Measurements from ENCODE around the gene PCNX2.

The PCNX2 gene

DNA sequence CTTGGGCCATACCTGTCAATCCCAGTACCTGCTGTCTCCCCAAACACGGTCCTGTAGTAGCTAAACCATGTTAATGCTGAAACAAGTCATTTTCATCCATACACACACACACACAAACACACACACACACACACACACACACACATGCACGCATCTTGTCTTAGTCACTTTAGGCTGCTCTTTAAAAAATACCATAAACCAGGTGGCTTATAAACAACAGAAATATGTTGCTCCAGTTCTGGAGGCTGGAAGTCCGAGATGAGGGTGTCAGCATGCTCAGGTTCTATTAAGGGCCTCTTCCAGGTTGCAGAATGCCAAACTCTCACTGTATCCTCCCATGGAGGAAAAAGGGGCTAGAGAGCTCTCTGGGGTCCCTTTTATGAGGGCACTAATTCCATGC, 215.2 kb downstream of the PCNX2 start:
- TF ChIP-seq, protein P1, sequence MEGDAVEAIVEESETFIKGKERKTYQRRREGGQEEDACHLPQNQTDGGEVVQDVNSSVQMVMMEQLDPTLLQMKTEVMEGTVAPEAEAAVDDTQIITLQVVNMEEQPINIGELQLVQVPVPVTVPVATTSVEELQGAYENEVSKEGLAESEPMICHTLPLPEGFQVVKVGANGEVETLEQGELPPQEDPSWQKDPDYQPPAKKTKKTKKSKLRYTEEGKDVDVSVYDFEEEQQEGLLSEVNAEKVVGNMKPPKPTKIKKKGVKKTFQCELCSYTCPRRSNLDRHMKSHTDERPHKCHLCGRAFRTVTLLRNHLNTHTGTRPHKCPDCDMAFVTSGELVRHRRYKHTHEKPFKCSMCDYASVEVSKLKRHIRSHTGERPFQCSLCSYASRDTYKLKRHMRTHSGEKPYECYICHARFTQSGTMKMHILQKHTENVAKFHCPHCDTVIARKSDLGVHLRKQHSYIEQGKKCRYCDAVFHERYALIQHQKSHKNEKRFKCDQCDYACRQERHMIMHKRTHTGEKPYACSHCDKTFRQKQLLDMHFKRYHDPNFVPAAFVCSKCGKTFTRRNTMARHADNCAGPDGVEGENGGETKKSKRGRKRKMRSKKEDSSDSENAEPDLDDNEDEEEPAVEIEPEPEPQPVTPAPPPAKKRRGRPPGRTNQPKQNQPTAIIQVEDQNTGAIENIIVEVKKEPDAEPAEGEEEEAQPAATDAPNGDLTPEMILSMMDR (IDR thresholded peaks at IDR 0.05): no peak

DNA sequence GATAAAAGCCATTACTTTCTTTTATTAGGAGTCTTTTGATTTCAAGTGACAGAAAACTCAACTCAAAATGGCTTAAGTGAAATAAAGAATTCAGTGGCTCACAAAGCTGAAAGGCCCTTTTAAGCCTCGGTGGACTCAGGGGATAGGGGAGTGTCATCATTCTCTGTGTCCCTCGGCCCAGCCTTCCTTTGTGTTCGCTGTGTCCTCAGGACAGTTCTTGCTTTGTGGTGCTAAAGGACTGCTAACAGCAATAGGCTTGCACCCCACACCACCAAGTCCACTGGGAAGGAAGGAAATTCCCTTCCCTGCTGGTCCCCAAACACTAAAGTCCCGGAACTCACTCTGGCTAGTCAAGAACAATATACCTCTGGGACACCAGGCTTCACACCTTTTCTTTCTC, 216.0 kb downstream of the PCNX2 start:
- TF ChIP-seq, protein P1 (IDR thresholded peaks at IDR 0.05): no peak

DNA sequence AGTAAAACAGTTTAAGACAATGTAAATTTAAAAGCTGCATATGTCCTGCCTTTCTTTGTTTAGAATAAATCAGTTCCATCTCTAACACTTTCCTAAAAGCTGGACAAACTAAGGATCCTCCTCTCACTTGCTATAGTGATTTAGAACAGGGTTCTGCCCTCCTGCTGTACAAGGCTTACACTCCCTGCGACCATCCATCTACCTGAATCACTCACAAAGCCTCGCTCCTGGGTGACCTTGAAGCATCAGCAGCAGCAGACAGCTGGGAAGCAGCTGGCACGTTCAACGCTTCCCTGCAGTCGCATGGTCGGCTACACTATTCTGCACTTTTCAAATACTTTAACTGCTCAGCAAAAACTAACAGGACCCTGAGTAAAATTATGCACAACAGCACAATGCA, 217.1 kb downstream of the PCNX2 start:
- TF ChIP-seq, protein P1 (IDR thresholded peaks at IDR 0.05): no peak

DNA sequence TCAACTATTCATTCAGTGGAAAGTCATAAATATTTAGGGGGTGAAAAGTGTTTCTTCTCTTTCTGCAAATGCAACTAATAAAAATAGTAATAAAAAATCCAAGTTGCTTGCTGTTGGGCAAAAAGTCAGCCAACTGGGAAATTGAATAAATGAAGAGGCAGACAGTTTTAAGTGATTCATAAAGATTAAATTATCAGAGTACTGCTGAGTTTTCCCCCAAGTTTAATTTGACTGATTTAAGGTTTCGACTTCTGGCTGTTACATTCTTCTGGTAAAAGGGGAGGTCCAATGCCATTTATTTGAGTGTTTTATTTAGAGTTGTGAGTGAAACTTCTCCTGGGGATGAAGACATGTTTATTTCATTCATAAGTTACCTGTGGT, 219.6 kb downstream of the PCNX2 start:
- TF ChIP-seq, protein P1 (IDR thresholded peaks at IDR 0.05): no peak

DNA sequence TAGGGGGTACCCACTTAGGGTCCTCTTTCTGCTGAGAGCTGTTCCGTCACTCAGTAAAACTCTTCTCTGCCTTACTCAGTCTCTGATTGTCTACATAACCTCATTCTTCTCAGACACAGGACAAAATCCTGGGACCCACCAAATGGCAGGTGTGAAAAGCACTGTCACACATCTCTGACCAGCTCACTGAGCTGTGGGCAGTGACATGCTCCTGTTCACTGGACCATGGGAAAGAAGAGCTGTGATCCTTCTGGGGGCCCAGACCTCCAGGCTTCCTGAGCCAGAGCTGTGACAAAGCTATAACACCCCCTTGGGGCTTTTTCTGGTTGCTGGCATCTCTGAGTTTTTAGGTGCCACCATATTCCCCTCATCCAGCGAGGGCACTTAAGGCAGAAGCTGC, 229.4 kb downstream of the PCNX2 start:
- TF ChIP-seq, protein P1 (IDR thresholded peaks at IDR 0.05): no peak

- TF ChIP-seq, protein P1 (IDR thresholded peaks at IDR 0.05): no peak
Observed at GRCh38 chr1:233065685-233066084, 229.8 kb downstream of the PCNX2 start.

- TF ChIP-seq, protein P1 (IDR thresholded peaks at IDR 0.05): no peak
Observed at GRCh38 chr1:233064988-233065387, 230.5 kb downstream of the PCNX2 start.

DNA sequence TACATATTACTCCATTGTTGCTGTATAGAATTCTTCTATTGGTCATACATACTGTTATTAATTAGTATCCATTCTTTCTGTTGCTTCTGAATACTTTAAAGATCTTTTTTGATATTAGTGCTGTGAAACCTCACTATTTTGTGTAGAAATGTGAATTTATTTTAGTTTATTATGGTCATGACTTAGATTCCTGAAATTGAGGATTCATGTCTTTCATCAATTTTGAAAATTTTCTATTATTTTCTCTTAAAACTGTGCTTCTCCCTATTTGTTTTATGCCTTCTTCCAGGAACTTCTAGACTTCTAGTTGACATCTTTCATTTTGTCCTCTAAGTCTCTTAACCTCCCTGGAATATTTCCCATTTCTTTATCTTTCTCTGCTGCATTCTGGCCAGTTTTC, 232.1 kb downstream of the PCNX2 start:
- TF ChIP-seq, protein P1 (IDR thresholded peaks at IDR 0.05): no peak
